ENCODE data around the gene CSN3.
"Not testable (repeated sequence)": the region's sequence is repeated elsewhere in the genome, so short reads cannot be mapped to it uniquely, and the experiment has no call there.

DNA sequence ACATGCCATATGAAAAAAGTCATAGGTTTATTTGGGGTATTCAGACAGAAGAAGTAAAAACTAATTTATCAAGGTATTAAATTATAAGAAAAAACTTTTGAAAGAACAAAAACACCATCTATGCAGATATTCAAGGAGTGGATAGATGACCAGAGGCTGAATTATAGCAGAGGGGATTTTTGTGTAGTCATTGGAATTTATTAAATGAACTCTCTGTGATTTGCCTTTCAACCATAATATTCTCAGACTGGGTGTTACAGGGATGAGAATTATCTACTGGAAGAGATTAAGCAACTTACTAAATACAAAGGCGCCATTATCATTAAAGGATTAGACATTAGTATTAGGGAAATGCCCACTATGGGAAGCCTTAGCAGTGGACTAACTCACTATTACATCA, 25.8 kb upstream of the CSN3 start:
- TF ChIP-seq, protein P1, sequence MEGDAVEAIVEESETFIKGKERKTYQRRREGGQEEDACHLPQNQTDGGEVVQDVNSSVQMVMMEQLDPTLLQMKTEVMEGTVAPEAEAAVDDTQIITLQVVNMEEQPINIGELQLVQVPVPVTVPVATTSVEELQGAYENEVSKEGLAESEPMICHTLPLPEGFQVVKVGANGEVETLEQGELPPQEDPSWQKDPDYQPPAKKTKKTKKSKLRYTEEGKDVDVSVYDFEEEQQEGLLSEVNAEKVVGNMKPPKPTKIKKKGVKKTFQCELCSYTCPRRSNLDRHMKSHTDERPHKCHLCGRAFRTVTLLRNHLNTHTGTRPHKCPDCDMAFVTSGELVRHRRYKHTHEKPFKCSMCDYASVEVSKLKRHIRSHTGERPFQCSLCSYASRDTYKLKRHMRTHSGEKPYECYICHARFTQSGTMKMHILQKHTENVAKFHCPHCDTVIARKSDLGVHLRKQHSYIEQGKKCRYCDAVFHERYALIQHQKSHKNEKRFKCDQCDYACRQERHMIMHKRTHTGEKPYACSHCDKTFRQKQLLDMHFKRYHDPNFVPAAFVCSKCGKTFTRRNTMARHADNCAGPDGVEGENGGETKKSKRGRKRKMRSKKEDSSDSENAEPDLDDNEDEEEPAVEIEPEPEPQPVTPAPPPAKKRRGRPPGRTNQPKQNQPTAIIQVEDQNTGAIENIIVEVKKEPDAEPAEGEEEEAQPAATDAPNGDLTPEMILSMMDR (conservative IDR thresholded peaks at IDR 0.05), result not testable (repeated sequence)
- TF ChIP-seq ZFX (IDR thresholded peaks at IDR 0.05), result not testable (repeated sequence)

All from C4-2B (cell line).